Skeletal muscle satellite cell (primary cell): Measurements from ENCODE around the gene CFAP100.

ENCODE experiments used
- H3K27me3 ChIP-seq: 2 replicates; pipeline ENCODE4 v1.7.0; 2013; ENCODE audit warnings: low read length; ENCODE audit not compliant: control insufficient read depth, insufficient read depth
- H3K36me3 ChIP-seq: 2 replicates; pipeline ENCODE4 v1.7.0; 2013; ENCODE audit warnings: mild to moderate bottlenecking, control low read depth, low read length; ENCODE audit not compliant: insufficient read depth
- H3K4me1 ChIP-seq: 2 replicates; pipeline ENCODE4 v1.7.0; 2013; ENCODE audit warnings: low read length; ENCODE audit not compliant: control insufficient read depth, insufficient read depth
- H3K4me2 ChIP-seq: 2 replicates; pipeline ENCODE4 v1.7.0; 2013; ENCODE audit warnings: mild to moderate bottlenecking, low read length
- H3K4me3 ChIP-seq: 2 replicates; pipeline ENCODE4 v1.7.0; 2013; ENCODE audit warnings: low read length
- H3K9ac ChIP-seq: 2 replicates; pipeline ENCODE4 v1.7.0; 2013; ENCODE audit warnings: mild to moderate bottlenecking, low read depth, low read length, moderate library complexity
- H3K9me3 ChIP-seq: replicated peaks from 2 replicates; pipeline ENCODE4 v1.7.0; 2013; ENCODE audit warnings: mild to moderate bottlenecking, control low read depth, low read length

Gene CFAP100

DNA sequence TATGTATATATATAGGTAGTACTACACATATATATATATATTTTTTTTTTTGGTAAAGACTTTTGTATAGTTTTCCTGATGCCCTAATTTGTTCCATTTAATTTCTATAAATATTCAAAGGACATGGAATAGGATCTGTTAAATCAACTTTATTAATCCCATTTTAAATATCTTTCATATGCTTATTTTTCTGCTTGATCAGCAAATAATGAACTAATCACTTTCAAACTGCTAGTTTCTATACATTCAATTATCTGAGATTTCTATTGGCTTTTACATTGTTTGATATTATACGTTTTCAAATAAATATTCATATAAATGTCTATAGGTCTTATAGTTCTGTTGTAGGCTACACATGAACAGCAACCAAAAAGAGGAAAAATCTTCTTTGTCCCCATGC, 59.3 kb downstream of the CFAP100 start:
- Histone ChIP-seq H3K4me2 (no peak overlapping the region), H3K4me3 (no peak overlapping the region), H3K9me3 (no peaks in the 10 kb centered on the region), H3K9ac (no peak overlapping the region), H3K27me3 (no peaks in the 10 kb centered on the region), H3K36me3 (peaks cover 60% of the 10 kb centered on the region), H3K4me1 (no peaks in the 10 kb centered on the region)

DNA sequence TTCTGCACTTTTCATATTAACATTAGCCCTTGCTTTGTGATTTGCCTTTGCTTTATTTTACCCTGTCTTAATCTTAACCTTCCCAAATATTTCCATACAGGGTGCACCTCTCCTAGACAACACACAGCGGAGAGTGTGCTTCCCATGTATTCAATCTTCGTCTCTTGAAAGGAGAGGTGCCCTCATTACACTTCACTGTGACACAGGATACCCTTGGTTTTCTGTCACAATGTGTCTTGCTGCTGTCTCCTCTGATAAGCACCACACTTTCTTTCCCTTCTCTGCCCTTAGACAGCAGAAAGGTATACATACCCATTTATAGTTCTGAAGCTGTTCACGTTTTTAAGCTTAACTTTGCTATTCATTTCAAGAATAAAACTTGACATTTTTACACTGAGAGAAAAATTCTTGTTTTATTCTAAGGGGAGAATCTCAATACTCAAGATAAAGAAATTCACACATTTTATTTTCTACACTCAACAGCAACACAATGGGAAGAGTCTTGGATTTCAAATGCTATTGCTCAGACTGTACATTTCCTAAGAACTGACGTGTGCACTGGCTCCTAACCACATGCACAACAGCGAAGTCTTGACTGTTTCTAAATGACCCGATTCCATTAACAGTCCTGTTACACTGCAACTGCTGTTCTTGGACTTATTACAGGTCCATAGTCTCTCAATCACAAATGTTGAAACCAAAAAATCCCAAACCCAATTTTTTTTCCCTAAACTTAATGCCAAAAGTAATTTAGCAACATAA, 59.9 kb downstream of the CFAP100 start:
- Histone ChIP-seq H3K4me2 (no peak overlapping the region), H3K36me3 (peaks cover 61% of the 10 kb centered on the region), H3K9ac (no peak overlapping the region), H3K9me3 (no peaks in the 10 kb centered on the region), H3K4me1 (no peaks in the 10 kb centered on the region), H3K4me3 (no peak overlapping the region), H3K27me3 (no peaks in the 10 kb centered on the region)

DNA sequence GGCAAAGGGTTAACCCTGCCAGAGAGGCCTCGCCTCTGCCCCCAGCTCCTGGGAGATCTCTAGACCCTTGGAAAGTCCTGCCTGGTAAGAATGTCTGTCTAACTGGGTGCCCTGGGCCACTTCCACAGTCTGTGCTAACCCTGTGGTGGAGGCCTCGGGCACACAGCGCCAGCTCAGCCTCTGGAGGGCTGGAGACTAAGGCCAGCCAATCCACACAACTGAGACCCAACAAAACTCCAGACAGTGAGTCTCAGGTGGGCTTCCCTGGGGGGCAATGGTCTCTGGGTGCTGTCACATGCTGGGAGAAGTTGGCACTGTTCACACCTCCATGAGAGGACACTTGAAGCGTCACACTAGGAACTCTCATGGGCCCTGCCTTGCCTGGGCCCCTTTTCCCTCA, 61.5 kb downstream of the CFAP100 start:
- no peak overlapping the region for H3K4me2 ChIP-seq
- no peak overlapping the region for H3K4me3 ChIP-seq
- no peaks in the 10 kb centered on the region for H3K9me3 ChIP-seq
- H3K4me1 ChIP-seq, result no peaks in the 10 kb centered on the region
- H3K27me3 ChIP-seq, result no peaks in the 10 kb centered on the region
- peaks cover 68% of the 10 kb centered on the region for H3K36me3 ChIP-seq
- no peak overlapping the region for H3K9ac ChIP-seq

DNA sequence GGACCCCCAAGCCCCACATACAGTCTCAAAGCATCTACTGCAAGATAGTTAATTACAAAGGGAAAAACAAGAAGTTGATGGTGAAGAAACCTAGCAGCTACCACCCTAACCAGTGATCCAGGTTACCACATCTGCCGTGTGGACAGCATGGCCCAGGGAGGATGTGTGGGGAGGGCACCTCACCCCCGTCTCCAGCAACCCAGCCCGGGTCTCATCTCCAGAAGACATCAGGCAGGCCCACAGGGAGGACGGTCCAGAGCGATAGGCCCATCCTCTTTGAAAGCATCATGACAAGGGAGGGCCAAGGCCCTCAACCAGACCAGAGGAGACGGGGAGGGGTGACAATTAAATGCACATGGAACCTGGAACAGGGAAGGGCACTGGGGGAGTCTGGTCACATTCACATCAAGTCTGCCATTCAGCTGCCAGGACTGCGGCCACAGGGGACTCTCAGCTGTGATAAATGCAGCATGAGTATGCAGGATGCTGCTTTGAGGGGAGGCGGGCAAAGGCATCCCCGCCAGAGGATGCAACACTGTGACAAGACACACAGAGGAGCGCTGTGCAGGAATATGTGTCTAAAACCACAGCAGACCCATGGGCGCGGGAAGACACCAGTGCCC, 62.2 kb downstream of the CFAP100 start:
- Histone ChIP-seq H3K4me2 (no peak overlapping the region), H3K9ac (no peak overlapping the region), H3K4me3 (no peak overlapping the region), H3K4me1 (no peaks in the 10 kb centered on the region), H3K9me3 (no peaks in the 10 kb centered on the region), H3K36me3 (peaks cover 68% of the 10 kb centered on the region), H3K27me3 (no peaks in the 10 kb centered on the region)

DNA sequence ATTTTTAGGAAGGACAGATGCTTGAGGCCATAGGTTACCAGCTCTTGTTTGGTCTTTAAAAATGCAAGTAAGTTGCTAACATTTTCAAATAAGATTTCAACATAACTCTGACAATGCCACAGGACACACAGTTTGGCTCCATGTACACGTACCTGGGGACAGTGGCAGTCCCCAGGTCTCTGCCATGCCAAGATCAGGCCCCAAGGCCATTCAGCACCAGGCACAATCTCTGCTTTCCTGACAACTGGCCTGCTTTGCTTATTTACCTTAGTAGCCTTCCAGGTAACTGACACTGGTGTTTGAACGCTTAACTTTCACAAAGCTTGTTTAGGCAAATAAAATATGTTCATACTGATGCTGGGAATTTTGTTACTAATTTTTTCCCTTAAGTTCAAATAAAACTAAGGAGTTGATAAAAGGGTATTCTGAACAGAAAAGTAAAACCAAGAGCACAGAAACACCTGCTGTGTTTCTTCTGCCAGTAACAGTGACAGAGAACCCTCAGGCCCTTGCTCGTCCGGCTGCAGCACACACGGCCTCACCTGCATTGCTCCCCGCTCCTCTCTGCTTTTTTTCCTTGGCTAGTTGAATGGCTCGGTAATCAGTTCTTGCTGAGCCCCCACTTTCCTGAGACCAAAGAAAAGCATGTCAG, 64.5 kb downstream of the CFAP100 start:
- Histone ChIP-seq H3K4me2 (no peak overlapping the region), H3K4me1 (no peaks in the 10 kb centered on the region), H3K4me3 (no peak overlapping the region), H3K36me3 (peaks cover 77% of the 10 kb centered on the region), H3K27me3 (no peaks in the 10 kb centered on the region), H3K9me3 (no peaks in the 10 kb centered on the region), H3K9ac (no peak overlapping the region)

DNA sequence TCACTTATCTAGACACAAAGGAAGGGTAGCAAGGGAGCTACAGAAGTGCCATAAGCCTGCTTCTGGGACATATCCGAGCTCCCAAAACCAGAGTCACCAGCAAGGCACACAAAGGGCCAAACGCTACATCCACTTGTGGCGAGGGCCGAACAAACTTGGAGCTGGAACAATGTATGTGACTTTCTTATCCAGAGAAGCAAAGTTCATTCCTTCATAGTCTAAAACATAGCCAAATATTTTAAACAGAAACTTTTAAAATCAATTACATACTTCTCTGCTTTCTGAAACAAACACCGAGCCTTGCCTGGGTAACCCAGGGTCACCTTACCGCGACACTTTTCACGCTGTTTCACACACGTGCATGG, 65.0 kb downstream of the CFAP100 start:
- Histone ChIP-seq H3K27me3 (no peaks in the 10 kb centered on the region), H3K4me3 (no peak overlapping the region), H3K4me1 (no peaks in the 10 kb centered on the region), H3K36me3 (peaks cover 77% of the 10 kb centered on the region), H3K9me3 (no peaks in the 10 kb centered on the region), H3K4me2 (no peak overlapping the region), H3K9ac (no peak overlapping the region)

DNA sequence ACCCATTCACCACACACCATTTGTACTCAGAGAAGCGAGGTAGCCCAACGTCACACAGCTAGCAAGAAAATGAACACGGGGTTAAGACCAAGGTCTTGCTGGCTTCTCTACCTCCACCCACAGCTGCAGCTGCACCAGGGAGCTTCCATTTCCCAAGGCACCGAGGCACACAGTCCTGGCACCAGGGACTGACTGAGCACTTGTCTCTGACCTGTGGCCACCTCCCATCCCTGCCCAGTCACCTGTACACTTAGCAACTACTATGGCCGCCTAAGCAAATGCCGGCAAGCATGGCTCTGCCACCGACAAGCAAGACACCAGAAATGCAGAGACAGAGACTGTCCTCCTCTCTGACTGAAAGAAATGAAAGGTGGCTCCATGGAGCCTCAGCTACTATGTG, 65.7 kb downstream of the CFAP100 start:
- Histone ChIP-seq H3K36me3 (peaks cover 81% of the 10 kb centered on the region), H3K9me3 (no peaks in the 10 kb centered on the region), H3K4me2 (no peak overlapping the region), H3K4me3 (no peak overlapping the region), H3K4me1 (no peaks in the 10 kb centered on the region), H3K27me3 (no peaks in the 10 kb centered on the region), H3K9ac (no peak overlapping the region)

DNA sequence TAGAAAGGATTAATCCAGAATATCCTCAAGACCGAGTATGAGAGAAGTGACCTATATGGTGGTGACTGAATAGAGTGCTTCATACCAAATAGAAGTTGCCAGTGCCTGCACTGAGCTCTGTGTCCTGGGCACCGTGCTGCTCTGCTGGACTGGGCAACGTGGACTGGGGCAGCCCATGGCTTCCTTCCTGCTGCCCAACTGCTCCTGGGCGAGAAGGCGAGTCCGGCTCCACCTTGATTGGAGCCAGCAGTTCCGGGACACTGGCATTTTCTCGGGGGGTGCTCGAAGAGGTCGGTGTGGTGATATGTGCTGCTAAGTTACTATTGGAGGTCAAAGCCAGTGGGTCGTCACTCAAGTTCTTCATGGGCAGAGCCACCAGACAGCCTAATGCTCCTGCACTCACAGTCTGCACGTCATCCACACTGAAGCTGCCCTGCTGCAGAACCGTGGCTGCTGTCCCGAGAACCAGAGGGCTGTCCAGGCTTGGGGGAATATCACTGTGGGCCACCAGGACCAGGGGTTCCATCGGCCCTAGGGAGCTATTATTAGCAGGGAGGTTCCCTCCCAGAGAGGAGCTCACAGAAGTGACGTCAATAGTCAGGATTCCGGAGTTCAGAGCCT, 66.9 kb downstream of the CFAP100 start:
- Histone ChIP-seq H3K4me2 (no peak overlapping the region), H3K9me3 (no peaks in the 10 kb centered on the region), H3K27me3 (no peaks in the 10 kb centered on the region), H3K9ac (no peak overlapping the region), H3K36me3 (peaks cover 86% of the 10 kb centered on the region), H3K4me1 (no peaks in the 10 kb centered on the region), H3K4me3 (no peak overlapping the region)

DNA sequence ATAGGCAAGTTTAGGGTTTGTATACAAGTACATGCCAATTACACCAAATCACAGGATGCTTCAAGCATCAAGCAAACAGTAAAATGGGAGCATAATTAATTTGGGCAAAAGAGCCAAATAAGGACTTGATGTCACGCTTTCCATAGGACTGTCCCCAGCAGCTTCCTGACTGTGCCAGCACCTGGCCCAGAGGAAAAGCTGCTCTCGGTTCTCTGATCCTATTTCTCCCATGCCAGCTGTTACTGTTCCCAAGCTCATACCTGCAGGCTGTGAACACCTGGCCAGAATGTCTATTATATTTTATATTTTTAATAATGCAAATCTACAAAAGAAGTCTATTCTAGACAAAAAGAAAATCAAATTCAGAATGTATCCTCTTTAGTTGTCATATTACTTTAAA, 68.8 kb downstream of the CFAP100 start:
- no peak overlapping the region for H3K4me2 ChIP-seq
- no peak overlapping the region for H3K9ac ChIP-seq
- no peak overlapping the region for H3K4me3 ChIP-seq
- H3K4me1 ChIP-seq, result no peaks in the 10 kb centered on the region
- H3K27me3 ChIP-seq, result no peaks in the 10 kb centered on the region
- no peaks in the 10 kb centered on the region for H3K9me3 ChIP-seq
- peaks cover 89% of the 10 kb centered on the region for H3K36me3 ChIP-seq

DNA sequence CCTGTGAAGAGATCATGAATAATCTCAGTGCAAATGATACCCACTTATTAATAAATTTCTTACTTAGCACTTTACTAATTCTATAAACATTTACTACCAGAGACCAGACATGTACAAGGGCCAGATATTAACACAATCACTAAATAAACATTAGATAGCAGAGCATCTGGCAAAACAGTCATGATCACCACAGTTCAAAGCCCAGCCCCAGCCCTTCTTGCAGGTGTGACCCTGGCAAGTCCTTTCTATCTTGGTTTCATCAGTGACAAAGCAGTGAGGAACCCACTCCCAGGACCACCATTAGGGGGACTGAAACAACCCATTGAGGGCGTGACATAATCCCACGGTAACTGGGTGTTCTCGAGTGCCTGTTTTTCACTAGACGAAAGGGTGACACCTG, 69.4 kb downstream of the CFAP100 start:
- no peak overlapping the region for H3K4me2 ChIP-seq
- no peak overlapping the region for H3K9ac ChIP-seq
- no peaks in the 10 kb centered on the region for H3K4me1 ChIP-seq
- no peak overlapping the region for H3K4me3 ChIP-seq
- no peaks in the 10 kb centered on the region for H3K27me3 ChIP-seq
- H3K9me3 ChIP-seq, result no peaks in the 10 kb centered on the region
- peaks cover 92% of the 10 kb centered on the region for H3K36me3 ChIP-seq

DNA sequence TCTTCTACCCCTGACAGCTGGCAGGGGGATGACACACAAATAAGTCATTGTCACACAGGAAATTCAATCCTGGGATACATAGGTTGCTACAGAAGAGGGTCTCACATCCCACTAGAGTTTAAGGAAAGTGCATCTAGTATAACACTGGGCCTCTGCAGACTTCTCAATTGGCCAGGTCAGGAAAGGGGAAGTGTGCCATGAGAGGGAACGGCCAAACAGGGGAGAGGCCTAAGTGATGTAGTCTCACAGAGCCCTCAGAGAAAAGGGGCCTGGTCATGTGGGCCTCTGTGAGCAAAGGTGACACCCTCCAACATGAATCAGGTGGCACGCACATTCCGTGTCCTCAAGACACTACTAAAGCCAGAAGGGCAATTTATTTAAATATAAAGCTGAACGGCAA, 69.8 kb downstream of the CFAP100 start:
- Histone ChIP-seq H3K9me3 (no peaks in the 10 kb centered on the region), H3K4me1 (no peaks in the 10 kb centered on the region), H3K4me2 (no peak overlapping the region), H3K9ac (no peak overlapping the region), H3K4me3 (no peak overlapping the region), H3K36me3 (peaks cover 92% of the 10 kb centered on the region), H3K27me3 (no peaks in the 10 kb centered on the region)
